ENCODE results near the gene CSF1R.
"Not testable (repeated sequence)": the region's sequence is repeated elsewhere in the genome, so short reads cannot be mapped to it uniquely, and the experiment has no call there.

Gene CSF1R

GRCh38 chr5:150033334-150033733 is 53.0 kb downstream of the CSF1R start:
- in situ Hi-C loops (cut with MboI; ENCODE audit: low sequenced_read_pairs) = no loop called here

- in situ Hi-C loops (cut with MboI; ENCODE audit: low sequenced_read_pairs) = not testable (repeated sequence)
These were observed 58.3 kb downstream of the CSF1R start for GRCh38 chr5:150028047-150028446.

- in situ Hi-C loops (cut with MboI; ENCODE audit: low sequenced_read_pairs) = no loop called here
These were observed 59.6 kb downstream of the CSF1R start for GRCh38 chr5:150026682-150027172.

GRCh38 chr5:150024346-150024984 is 61.9 kb downstream of the CSF1R start:
- in situ Hi-C loops (cut with MboI; ENCODE audit: low sequenced_read_pairs) = no loop called here

GRCh38 chr5:150023136-150023535 is 63.2 kb downstream of the CSF1R start:
- in situ Hi-C loops (cut with MboI; ENCODE audit: low sequenced_read_pairs) = no loop called here

- in situ Hi-C loops (cut with MboI; ENCODE audit: low sequenced_read_pairs) = no loop called here
These were observed 63.7 kb downstream of the CSF1R start for GRCh38 chr5:150022681-150023080.

- in situ Hi-C loops (cut with MboI; ENCODE audit: low sequenced_read_pairs) = no loop called here
These were observed 64.2 kb downstream of the CSF1R start for GRCh38 chr5:150022158-150022531.

GRCh38 chr5:150021491-150022157 is 64.7 kb downstream of the CSF1R start:
- in situ Hi-C loops (cut with MboI; ENCODE audit: low sequenced_read_pairs) = no loop called here

GRCh38 chr5:150020249-150020648 is 66.1 kb downstream of the CSF1R start:
- in situ Hi-C loops (cut with MboI; ENCODE audit: low sequenced_read_pairs) = no loop called here

- in situ Hi-C loops (cut with MboI; ENCODE audit: low sequenced_read_pairs) = no loop called here
These were observed 68.9 kb downstream of the CSF1R start for GRCh38 chr5:150017226-150018005.

GRCh38 chr5:150016537-150016936 is 69.8 kb downstream of the CSF1R start:
- in situ Hi-C loops (cut with MboI; ENCODE audit: low sequenced_read_pairs) = no loop called here

- in situ Hi-C loops (cut with MboI; ENCODE audit: low sequenced_read_pairs) = no loop called here
These were observed 70.9 kb downstream of the CSF1R start for GRCh38 chr5:150015415-150015814.

- in situ Hi-C loops (cut with MboI; ENCODE audit: low sequenced_read_pairs) = no loop called here
These were observed 71.9 kb downstream of the CSF1R start for GRCh38 chr5:150014456-150014855.

GRCh38 chr5:150013931-150014330 is 72.4 kb downstream of the CSF1R start:
- in situ Hi-C loops (cut with MboI; ENCODE audit: low sequenced_read_pairs) = no loop called here

GRCh38 chr5:150009671-150010387 is 76.5 kb downstream of the CSF1R start:
- in situ Hi-C loops (cut with MboI; ENCODE audit: low sequenced_read_pairs) = no loop called here

- in situ Hi-C loops (cut with MboI; ENCODE audit: low sequenced_read_pairs) = no loop called here
These were observed 79.3 kb downstream of the CSF1R start for GRCh38 chr5:150007050-150007449.

GRCh38 chr5:150006318-150006717 is 80.0 kb downstream of the CSF1R start:
- in situ Hi-C loops (cut with MboI; ENCODE audit: low sequenced_read_pairs) = no loop called here

All from HL-60/S4 (cell line).